ENCODE results near the gene GOPC.

- TF ChIP-seq GATA3 (IDR thresholded peaks at IDR 0.05; ENCODE audit: low read depth, low read length) (no peak), GATA2 (IDR thresholded peaks at IDR 0.05; ENCODE audit: low read depth, low read length) (no peak)
These were observed 52.2 kb downstream of the GOPC start for GRCh38 chr6:117550078-117550600.
